GM21423 (cell line): ENCODE data around the gene KRTAP21-3.

ENCODE experiments used
- ATAC-seq: cut with Tn5 transposase; IDR thresholded peaks from one replicate; pipeline ENCODE4 v1.9.1; 2021; ENCODE audit warnings: mild to moderate bottlenecking, moderate library complexity; ENCODE audit not compliant: unreplicated experiment

The KRTAP21-3 gene

DNA sequence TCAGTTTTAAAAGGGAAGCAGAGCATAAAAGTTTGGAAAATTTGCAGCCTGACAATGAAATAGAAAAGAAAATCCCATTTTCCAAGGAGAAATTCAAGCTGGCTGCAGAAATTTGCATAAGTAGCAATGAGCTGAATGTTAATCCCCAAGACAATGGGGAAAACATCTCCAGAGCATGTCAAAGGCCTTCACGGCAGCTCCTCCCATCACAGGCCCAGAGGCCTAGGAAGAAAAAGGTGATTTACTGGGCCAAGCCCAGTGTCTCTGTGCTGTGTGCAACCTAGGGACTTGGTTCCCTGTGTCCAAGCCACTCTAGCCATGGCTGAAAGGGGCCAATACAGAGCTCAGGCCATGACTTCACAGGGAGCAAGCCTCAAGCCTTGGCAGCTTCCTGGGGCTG lies 49.8 kb downstream of the KRTAP21-3 start:
- ATAC-seq, result no peak
